ENCODE results near the gene CAND1. TPM values are rescaled to one million over a fixed set of nuclear protein-coding genes. Genes with fewer than 3 reads are reported as not detected.

Gene CAND1
- total and polyA plus RNA-seq, 2 of the 8 experiments (the other 6 are each of a cell fraction or from before 2014, with no cell fraction given), result 39.4 to 271 TPM

- H3K9ac ChIP-seq (replicated peaks in 1 of 4; ENCODE audit: extremely low read depth in 1 of 4, low read depth in 3 of 4, low read length in 3 of 4), result no peak overlapping the region
- H3K4me2 ChIP-seq (ENCODE audit: insufficient read depth in 1 of 2, low read depth in 2 of 2, low read length in 2 of 2), result no peak overlapping the region
- no peak for FAIRE-seq
- no peak for TF ChIP-seq RAD21 (IDR thresholded peaks at IDR 0.05 in 1 of 2, conservative IDR thresholded peaks at IDR 0.05 in 1 of 2; ENCODE audit: low read depth in 2 of 2, low read length in 2 of 2)
- no peak for TF ChIP-seq CTCF (IDR thresholded peaks at IDR 0.05; ENCODE audit: control extremely low read depth in 1 of 3, insufficient read depth in 1 of 3, low read depth in 1 of 3, low read length in 3 of 3)
- no peak for TF ChIP-seq BRCA1 (IDR thresholded peaks at IDR 0.05; ENCODE audit: low read depth, low read length)
- TF ChIP-seq SRF (IDR thresholded peaks at IDR 0.05; ENCODE audit: low read depth, low read length), result no peak
- no peak for TF ChIP-seq SP4 (IDR thresholded peaks at IDR 0.05; ENCODE audit: low read length)
- no peak for TF ChIP-seq TEAD4 (IDR thresholded peaks at IDR 0.05; ENCODE audit: low read depth, low read length)
- TF ChIP-seq KDM5A (IDR thresholded peaks at IDR 0.05; ENCODE audit: low read length), result no peak
- no peak for TF ChIP-seq BCL11A (IDR thresholded peaks at IDR 0.05; ENCODE audit: low read depth in 2 of 2, low read length in 2 of 2)
- TF ChIP-seq HDAC2 (IDR thresholded peaks at IDR 0.05; ENCODE audit: borderline replicate concordance in 1 of 2, low read depth in 2 of 2, low read length in 2 of 2), result no peak
- no peak for TF ChIP-seq RXRA (IDR thresholded peaks at IDR 0.05; ENCODE audit: insufficient read depth, low read depth, low read length)
- TF ChIP-seq RNF2 (IDR thresholded peaks at IDR 0.05; ENCODE audit: borderline replicate concordance, low read depth, low read length, missing control alignments, poor library complexity, severe bottlenecking), result no peak
Observed at GRCh38 chr12:67356380-67356774, 87.2 kb downstream of the CAND1 start.

More at GRCh38 chr12:67356380-67356774, 87.2 kb downstream of the CAND1 start:
- no peak overlapping the region for H2AFZ ChIP-seq (ENCODE audit: low read length)
- no peaks in the 10 kb centered on the region for H3K23me2 ChIP-seq (ENCODE audit: low read depth, low read length)
- H3K27me3 ChIP-seq (replicated peaks in 1 of 4; ENCODE audit: control insufficient read depth in 3 of 4, extremely low read depth in 1 of 4, insufficient read depth in 3 of 4, low read length in 3 of 4), result no peaks in the 10 kb centered on the region
- H3K9me3 ChIP-seq (ENCODE audit: insufficient read depth in 2 of 2, low read depth in 1 of 2, low read length in 1 of 2), result no peaks in the 10 kb centered on the region
- no peak overlapping the region for H4K91ac ChIP-seq (replicated peaks; ENCODE audit: insufficient read length, low read length)
- 67% methylated on average over 1 of the region's 1 CpG; no CpG with 5 or more reads in 1 of the 2 experiments for WGBS, 2 experiments (ENCODE audit: extremely low coverage in 1 of 2, insufficient coverage in 1 of 2, insufficient read length in 1 of 2, insufficient replicate concordance in 2 of 2, low coverage in 1 of 2, low lambda C conversion rate in 2 of 2, missing lambda C conversion rate in 1 of 2)
- no peak overlapping the region for H3K23ac ChIP-seq (ENCODE audit: insufficient read length)
- no peak overlapping the region for H3K18ac ChIP-seq (ENCODE audit: extremely low read depth, low read length)
- H3K4ac ChIP-seq (replicated peaks; ENCODE audit: insufficient read length, low read depth, low read length), result no peak overlapping the region
- no peak overlapping the region for H2BK120ac ChIP-seq (replicated peaks; ENCODE audit: low read depth, low read length)
- ChIA-PET POLR2A (ENCODE audit: partially characterized antibody) (no interaction called here), CTCF (ENCODE audit: partially characterized antibody) (interaction anchor here (0.6 to 5.9 kb wide), 40 partner anchors 8 to 802 kb away, joined by 3 to 45 read pairs (median 4); partner anchors contain the start of gene DYRK2)
- no peak overlapping the region for H3K4me3 ChIP-seq (ENCODE audit: extremely low read depth in 1 of 4, insufficient read depth in 2 of 4, low read depth in 3 of 4, low read length in 4 of 4)
- no peak overlapping the region for H2BK5ac ChIP-seq (ENCODE audit: low read depth, low read length)
- no peaks in the 10 kb centered on the region for H4K20me1 ChIP-seq (replicated peaks in 1 of 2; ENCODE audit: control insufficient read depth in 1 of 2, insufficient read depth in 2 of 2, low read length in 2 of 2)
- H2BK20ac ChIP-seq (ENCODE audit: low read length), result no peak overlapping the region
- no peak overlapping the region for H2BK12ac ChIP-seq (ENCODE audit: low read depth, low read length)
- H3K56ac ChIP-seq (replicated peaks; ENCODE audit: insufficient read length, low read depth, low read length), result no peak overlapping the region
- no peak for DNase-seq (ENCODE audit: low read depth in 1 of 2, low spot score in 2 of 2)
- H2AK5ac ChIP-seq (ENCODE audit: low read depth, low read length), result no peak overlapping the region
- no peak overlapping the region for H4K5ac ChIP-seq (ENCODE audit: insufficient read length, low read depth, low read length)
- no peaks in the 10 kb centered on the region for H3K79me1 ChIP-seq (ENCODE audit: low read depth, low read length)
- no peak overlapping the region for H3K27ac ChIP-seq (ENCODE audit: low read depth, low read length)
- no peaks in the 10 kb centered on the region for H3K79me2 ChIP-seq (ENCODE audit: control insufficient read depth in 1 of 2, insufficient read depth in 2 of 2, low read length in 2 of 2)
- H3K4me1 ChIP-seq (replicated peaks in 1 of 4; ENCODE audit: control insufficient read depth in 3 of 4, insufficient read depth in 4 of 4, low read length in 3 of 4), result no peaks in the 10 kb centered on the region; a peak in 1 of 7 replicates
- no peaks in the 10 kb centered on the region for H3K36me3 ChIP-seq (ENCODE audit: control insufficient read depth in 2 of 4, insufficient read depth in 4 of 4, low read length in 3 of 4)
- H3K14ac ChIP-seq (ENCODE audit: insufficient read length), result no peak overlapping the region
- H2BK15ac ChIP-seq (ENCODE audit: low read length), result no peak overlapping the region
- no peak overlapping the region for H4K8ac ChIP-seq (ENCODE audit: extremely low read depth, insufficient read depth, low read length)
